Measurements from ENCODE around the gene PTGER3.
"Not testable (repeated sequence)": the region's sequence is repeated elsewhere in the genome, so short reads cannot be mapped to it uniquely, and the experiment has no call there.

The PTGER3 gene

DNA sequence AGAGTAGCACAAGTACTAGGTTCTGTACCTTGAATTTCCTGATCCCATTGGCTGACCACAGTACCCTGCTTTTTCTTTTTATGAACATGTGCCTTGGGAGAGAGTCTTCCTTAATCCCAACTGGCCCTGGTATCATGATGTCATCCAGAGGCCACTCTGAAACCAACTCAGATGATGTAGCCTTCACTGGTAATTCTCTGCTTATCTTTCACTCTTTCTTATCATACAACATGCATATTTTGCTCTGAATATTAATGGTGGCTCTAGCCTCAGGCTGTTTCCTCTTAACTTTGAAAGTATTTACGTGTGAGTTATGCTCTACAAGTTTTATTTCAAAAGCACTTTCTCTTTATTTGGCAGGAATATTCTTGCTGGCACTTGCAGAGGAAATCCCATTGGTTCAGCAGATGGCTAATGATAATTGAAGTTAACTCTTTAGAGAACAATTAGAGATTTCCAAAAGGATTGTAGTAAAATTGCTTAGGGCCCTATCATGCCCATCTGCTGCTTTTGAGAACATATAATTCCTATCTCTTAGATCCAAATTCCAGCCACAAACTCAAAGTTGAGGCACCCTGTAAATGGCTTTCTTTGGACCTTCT, 86.1 kb downstream of the PTGER3 start:
- in situ Hi-C loops (cut with MboI; ENCODE audit: low sequenced_read_pairs): no loop called here

DNA sequence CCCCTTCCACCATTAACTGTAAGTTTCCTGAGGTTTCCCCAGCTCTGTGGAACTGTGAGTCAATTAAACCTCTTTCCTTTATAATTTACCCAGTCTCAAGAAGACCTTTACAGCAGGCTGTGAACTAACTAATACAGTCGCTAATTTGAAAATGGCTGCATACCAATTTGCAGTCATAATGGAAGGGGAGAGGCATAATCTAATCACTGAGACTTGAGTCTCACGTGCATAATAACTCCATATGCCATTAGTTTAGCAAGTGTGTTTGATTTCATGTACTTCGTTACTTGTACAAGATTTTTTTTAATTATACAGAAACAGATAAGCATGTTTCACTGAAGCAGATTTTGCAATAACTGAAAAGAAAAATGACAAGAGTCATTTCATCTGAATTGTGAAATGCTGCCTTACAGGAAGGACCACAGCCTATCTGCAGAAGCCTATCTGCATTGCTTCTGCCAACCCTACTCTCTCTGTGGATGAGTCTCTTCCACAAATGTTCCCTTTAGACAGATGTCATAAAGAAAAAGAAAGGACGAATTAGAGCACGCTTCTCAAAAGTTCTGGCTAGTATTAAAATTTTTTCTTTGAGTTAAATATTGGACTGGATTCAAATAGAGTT, 99.1 kb downstream of the PTGER3 start:
- in situ Hi-C loops (cut with MboI; ENCODE audit: low sequenced_read_pairs): no loop called here

DNA sequence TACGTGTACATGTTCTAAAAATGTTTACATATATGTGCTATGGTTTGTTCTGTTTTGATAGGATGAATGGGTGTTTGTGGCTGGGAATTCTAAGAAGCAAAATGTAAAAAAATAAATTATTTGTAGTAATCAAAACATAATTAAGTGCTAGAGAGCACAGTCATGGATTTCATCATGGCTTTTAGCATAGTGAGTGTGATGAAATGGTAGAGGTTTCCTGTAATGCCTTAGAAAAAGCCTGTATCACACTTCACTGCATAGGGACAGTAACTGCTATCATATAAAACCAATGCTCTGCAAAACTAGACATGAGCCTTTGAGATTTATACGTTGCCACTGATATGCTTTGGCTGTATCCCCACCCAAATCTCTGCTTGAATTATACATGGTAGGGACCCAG, 99.8 kb downstream of the PTGER3 start:
- in situ Hi-C loops (cut with MboI; ENCODE audit: low sequenced_read_pairs): no loop called here

DNA sequence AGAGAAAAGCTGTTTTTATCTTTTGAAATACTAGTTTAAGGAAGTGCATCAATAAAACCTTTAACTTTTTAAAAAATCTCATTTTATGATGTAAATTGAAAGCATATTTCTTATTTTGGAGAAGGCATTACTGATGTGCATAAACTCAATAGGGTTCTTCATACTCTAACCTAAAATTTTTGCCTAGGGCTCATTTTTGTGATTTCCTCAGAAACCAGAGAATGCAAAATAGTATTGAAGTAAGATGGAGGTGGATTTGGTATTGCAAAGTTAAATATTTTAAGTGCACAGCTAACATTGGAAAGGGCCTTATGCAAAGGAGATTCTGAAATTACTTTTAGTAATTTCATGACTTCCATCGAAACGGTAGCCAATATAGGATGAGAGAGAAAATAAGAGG, 101.9 kb downstream of the PTGER3 start:
- in situ Hi-C loops (cut with MboI; ENCODE audit: low sequenced_read_pairs): no loop called here

DNA sequence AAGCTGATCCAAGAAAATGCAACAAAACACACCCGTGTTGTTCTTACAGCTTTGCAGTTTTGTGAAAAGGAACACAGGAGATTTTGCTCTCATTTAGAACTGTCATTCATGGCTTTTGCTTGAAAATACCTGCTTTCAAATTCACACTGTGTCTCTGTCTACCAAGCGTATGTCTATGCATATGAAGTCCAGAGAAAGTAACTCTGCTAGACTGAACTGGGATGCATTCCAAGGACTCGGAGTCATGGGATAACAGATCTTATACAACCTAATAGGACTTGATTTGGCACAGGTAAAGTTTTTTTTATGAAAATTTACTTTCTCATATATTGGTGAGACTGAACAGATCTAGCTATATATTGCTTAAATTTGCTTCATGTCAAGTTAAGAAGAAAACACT, 102.4 kb downstream of the PTGER3 start:
- in situ Hi-C loops (cut with MboI; ENCODE audit: low sequenced_read_pairs): no loop called here

DNA sequence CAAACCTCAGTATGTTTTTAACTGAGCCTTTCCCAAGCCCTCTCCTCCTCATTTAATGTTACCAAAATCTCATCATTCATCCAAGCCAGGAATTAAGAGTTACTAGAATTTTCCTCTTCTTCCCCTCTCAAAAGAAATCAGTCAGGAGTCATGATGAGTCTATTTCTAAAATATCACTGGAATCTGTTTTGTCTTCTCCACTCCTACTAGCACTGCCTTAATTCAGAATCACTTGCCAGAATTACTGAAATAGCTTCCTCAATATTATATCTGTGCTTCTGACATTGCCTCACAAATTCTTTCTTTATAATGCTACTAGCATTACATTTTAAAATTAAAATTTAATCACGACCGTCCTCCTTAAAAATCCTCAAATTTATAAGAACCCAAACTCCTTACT, 106.1 kb downstream of the PTGER3 start:
- in situ Hi-C loops (cut with MboI; ENCODE audit: low sequenced_read_pairs): no loop called here

DNA sequence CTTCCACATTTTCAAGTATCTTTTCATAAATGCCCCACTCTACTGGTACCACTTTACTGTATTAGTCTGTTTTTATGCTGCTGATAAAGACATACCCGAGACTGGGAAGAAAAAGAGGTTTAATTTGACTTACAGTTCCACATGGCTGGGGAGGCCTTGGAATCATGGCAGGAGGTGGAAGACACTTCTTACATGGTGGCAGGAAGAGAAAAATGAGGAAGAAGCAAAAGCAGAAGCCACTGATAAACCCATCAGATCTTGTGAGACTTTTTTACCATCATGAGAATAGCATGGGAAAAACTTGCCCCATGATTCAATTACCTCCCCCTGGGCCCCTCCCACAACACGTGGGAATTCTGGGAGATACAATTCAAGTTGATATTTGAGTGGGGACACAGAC, 107.2 kb downstream of the PTGER3 start:
- in situ Hi-C loops (cut with MboI; ENCODE audit: low sequenced_read_pairs): not testable (repeated sequence)

DNA sequence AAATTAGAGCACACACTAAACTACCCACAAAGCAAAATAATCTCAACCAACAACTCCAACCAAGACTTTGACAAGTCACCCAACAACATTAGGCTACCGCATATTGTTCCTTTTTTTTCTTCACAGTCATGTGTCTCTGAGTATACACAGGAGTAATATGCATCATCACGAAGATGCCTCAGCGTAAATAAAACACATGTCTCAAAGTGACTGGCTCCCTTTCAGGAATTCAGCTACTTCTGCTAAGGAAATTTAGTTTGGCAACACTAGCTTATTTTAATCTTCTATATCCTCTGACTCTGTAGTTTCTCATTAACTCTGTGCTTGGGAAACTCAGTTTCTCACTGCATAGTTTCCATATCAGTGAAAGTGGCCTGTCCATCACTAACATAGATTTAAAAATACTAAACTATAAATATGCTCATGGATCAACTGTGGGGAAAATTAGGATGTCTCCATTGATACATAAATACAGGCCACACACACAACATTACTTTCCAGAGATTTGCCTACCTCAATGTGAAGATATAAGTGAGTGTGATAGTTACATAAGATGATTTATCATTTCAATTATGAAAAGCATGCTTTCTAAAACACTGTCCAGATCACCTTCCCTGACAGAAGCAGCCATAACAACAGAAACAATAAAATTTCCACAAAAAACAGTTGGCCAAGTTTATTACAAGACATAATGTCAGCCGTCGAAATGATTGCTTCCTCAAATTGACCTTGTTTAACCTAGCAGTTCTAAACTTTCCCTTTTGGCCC, 113.2 kb downstream of the PTGER3 start:
- in situ Hi-C loops (cut with MboI; ENCODE audit: low sequenced_read_pairs): no loop called here

DNA sequence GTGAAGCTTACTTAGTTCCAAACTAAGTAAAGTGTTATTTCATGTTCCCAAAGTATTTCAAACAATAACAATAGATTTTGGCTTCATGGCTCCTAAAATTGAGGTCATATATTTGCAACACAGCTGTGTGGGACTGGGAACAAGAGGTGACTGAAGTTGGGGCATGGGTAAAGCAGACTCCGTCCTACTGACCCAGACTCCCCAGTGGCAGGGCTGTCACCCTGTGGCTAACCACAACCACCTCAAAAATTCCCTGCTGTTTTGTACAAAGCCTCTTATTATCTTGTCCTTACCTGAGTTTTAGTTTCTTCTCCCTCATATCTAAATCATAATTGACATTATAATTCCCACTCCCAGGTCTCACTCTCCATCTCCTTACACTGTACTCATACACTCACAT, 117.6 kb downstream of the PTGER3 start:
- in situ Hi-C loops (cut with MboI; ENCODE audit: low sequenced_read_pairs): no loop called here

DNA sequence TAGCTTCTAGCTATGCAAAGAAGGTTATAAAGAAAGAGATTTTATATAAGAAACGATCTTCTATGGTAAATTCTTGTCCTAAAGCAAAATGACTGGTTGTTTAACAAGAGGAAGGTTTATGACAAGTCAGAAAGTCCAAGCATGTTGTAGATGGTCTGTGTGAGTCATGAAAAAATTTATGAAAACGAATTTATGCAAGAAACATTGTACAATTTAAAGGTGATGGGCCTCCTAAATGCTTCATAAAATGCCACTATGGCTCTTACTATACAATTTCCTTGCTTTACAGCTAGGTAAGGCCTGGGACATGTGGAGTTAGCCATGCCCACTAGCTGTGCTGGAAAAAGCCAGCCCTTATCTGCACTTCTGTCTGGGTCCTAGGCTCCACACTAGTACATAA, 125.4 kb downstream of the PTGER3 start:
- in situ Hi-C loops (cut with MboI; ENCODE audit: low sequenced_read_pairs): no loop called here
